Measurements from ENCODE around the gene BLVRA.

DNA sequence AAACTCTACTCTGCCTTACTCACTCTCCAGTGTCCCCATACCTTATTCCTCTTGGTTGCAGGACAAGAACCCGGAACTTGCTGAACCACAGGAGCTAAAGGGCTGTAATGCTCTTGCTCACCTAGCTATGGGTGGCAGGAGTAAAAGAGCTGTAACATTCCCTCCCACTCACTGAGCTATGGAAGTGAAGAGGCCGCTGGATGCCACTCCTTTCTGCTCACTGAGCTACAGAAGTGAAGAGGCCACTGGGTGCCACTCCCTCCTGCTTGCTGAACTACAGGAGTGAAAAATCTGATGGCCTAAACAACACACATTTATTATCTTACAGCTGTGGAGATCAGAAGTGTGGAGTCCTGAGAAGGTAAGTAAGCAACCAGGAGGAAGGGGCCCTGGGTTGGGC is 93.3 kb downstream of the BLVRA start:
- TF ChIP-seq CTCF (IDR thresholded peaks at IDR 0.05; ENCODE audit: poor library complexity) (no peak), EZH2phosphoT487 (IDR thresholded peaks at IDR 0.05; ENCODE audit: low read depth, severe bottlenecking, unreplicated experiment) (no peak)

Measured in hepatocyte (in vitro differentiated cells).